Stimulated activated CD8-positive, alpha-beta memory T cell treated with anti-CD3 and anti-CD28 coated beads, Interleukin-15, amount 100 ng/mL, for 24 hours (primary cell): ENCODE results near the gene GOSR1.
"Not testable (repeated sequence)": the region's sequence is repeated elsewhere in the genome, so short reads cannot be mapped to it uniquely, and the experiment has no call there.

Source experiments
- DNase-seq: peaks from one replicate; pipeline ENCODE4 v3.0.0-alpha.2; 2020; ENCODE audit warnings: low read depth

GOSR1 gene

GRCh38 chr17:30563131-30563904 is 86.1 kb downstream of the GOSR1 start:
- DNase-seq = not testable (repeated sequence)

- not testable (repeated sequence) for DNase-seq
Observed at GRCh38 chr17:30563905-30564390, 86.7 kb downstream of the GOSR1 start.

DNA sequence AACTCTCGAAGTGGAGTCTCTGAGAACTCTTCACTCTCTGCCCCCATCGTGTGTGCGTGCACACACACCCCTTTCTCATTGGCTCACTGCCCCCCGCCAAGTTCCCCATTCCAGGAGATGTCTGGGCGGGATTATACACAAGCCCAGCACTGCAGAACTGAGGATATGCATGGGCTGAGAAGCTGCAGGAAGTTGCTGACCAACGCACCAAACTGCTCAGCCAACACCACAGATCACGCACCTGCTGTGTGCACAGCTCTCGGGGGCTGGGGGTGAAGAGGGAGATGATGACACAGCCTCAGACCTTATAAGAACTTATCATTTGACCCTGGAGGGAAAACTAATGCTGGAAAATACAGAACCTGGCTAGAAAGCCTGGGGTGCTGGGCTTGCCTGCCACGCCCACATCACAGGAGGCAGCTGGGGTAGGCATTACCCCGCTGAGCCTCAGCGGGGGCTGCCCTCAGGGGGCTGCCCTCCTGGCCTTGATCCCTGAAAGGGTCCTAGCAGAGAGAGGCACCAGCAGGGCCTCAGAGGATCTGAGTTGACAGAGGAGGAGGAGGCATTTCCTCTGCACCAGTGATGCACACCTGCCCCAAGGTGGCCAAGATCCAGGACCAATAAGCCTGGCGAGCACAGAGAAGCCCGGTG is 87.3 kb downstream of the GOSR1 start:
- not testable (repeated sequence) for DNase-seq

DNA sequence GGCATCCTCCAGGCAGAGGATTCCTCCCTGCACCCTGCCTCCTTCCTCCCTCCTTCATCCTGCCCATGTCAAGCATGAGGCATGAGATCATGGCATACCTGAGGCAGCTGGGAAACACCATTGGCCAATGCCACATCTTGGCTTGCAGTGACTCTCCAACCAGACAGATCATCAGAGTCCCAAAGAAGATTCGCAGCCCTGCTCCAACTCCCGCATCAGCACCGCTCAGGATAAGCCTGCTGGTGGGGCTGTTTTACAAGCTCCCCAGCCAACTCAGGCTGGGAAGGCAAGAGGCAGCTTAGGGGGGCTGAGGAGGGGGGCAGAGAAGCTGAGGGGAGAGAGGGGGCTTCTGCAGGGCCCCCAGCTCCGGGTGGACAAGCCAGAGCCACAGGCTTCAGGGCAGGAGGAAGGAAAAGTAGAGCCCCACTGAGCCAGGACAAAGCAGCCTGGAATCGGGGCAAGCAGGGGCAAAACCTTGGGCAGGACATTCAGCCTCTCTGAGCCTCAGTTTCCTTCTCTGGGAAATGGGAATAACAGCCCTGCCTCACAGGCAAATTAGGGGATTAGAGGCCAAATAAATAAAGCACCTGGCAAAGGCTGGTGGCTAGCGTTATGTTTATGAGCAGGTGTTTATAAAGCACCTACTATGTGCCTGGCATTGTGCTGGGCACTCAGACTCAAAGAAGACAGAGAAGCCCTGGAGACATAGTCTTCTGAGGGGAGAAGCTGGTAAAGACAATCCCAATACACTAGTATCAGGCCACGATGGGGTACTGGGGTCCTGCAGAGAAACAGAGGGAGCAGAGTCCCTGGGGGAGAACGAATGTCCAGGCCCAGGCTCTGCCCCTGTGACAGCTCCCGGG is 88.1 kb downstream of the GOSR1 start:
- DNase-seq = no peak

DNA sequence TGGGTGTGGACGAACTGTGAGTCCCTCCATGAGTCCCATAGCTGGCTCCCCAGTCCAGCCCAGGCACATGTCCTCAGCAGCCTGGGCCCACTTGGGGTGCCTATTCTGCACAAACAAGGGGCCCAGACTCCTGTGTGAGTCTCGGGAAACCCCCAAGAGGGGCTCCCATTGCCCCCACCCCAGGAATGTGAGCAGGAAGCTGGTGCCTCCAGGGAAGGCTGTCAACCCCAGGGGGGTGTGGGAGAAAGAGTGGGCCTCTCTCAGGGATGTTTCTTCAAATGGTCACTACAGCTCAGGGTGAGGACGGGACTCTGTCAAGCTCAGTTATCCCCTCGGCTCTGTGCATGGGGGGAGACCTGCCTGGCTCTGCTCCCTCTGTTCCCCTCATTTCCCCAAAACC is 88.9 kb downstream of the GOSR1 start:
- DNase-seq = not testable (repeated sequence)

DNA sequence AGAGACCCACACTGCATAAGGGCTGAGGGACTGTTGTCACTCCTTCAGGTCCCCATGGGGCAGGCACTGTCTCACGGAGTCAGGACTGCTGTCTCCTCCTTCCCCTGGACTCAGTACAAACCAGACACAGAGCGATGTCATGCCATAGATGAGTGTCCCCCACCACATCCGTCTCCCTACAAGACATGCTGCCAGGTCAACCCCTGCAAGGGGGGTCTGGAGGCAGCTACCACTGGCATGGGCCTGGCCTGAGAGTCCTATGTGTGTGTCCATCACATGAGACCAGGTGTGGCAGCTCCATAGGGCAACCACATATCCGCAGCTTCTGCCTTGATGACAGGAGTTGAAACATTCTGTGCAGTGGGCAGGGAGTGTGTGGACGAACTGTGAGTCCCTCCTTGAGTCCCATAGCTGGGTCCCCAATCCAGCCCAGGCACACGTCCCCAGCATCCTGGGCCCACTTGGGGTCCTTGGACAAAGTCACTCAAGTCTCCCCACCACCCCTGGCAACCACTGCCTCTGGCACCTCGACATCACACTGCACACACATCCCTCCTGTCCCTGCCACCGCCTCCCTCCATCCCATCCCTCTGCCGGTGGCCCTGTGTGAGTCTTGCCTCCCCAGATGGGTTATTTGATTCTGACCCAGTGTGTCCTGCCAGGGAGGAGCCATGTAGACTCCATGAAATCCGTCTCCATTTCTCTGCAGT is 89.5 kb downstream of the GOSR1 start:
- DNase-seq = not testable (repeated sequence)

- no peak for DNase-seq
Observed at GRCh38 chr17:30567231-30568116, 90.3 kb downstream of the GOSR1 start.

- DNase-seq = no peak
Observed at GRCh38 chr17:30568117-30568430, 90.9 kb downstream of the GOSR1 start.

- DNase-seq = not testable (repeated sequence)
Observed at GRCh38 chr17:30569531-30570175, 92.4 kb downstream of the GOSR1 start.

- DNase-seq = no peak
Observed at GRCh38 chr17:30570191-30570590, 93.0 kb downstream of the GOSR1 start.

GRCh38 chr17:30570596-30571265 is 93.5 kb downstream of the GOSR1 start:
- no peak for DNase-seq

DNA sequence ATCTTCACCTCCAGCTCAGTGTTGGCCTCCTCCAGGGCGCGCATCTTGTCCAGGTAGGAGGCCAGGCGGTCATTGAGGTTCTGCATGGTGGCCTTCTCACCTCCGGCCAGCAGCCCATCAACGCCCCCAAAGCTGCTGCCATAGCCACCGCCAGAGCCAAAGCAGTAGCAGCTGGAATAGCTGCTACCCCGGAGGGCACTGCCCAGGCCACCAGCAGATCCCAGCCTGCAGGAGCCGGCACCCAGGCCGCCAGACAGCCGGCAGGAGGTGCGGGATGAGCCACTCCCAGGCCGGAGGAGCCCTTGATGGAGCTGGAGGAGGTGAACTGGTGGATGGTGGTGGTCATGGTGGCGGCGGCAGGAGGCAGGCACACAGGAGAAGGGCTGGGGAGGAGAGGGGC is 94.2 kb downstream of the GOSR1 start:
- not testable (repeated sequence) for DNase-seq

GRCh38 chr17:30571921-30572320 is 94.7 kb downstream of the GOSR1 start:
- DNase-seq = no peak

DNA sequence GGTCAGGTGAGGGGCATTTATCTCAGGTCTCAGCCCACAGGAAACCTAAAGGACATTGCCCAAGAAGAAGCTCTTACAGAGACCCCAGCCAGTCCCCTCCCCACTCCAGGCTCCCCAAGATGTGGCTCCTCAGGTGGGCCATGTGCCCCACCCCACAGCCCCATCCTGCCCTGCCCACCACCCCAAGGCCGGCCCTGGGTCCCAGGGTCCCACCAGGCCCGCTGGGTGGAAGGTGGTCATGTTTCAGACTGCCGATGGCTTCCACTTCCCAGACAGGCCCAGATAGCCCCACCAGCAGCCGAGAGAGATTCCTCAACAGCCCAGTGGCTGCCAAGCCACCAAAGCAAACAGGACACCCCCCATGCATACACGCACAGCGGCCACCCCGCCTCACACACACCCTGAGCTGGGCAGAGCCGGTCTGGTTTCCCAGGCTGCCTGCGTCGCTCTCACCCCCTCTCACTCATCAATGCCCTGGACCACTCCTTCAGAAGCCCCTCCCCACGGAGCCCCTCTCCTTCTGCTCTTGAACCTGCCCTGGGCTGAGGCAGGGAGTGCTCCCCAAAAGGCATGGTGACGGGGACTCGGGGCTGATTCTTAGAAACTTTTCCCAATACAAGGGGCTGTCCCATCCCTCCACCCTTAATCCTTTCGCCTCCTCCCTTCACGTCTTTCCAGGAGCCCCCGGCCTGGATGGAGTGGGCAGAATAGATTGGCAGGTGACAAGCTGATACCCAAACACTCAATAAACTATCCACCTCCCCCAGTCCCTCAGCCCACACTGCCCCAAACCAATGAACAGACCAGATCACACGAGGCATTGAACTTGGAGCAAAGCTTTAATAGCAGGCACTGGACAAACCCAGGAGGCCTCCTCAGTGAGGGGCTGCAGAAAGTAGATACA is 95.7 kb downstream of the GOSR1 start:
- DNase-seq = not testable (repeated sequence)

- no peak for DNase-seq
Observed at GRCh38 chr17:30573603-30574175, 96.5 kb downstream of the GOSR1 start.

DNA sequence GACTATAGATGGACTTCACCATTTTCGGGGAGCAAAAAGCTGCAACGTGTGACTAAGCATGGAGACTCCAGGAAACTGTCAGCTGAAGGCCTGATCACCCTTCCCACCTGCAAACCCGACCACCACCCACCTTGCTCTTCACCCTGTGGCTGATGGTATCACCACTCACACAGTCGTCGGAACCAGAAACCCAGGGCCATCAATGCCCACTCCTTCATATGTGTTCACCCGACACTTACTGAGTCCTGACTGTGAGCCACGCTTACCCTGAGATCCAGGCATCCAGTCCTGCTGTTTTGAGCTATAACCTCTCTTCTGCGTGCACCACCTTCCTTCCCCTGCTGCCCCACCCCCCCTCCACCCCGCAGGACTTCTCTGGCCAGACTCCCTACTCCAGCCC is 97.1 kb downstream of the GOSR1 start:
- not testable (repeated sequence) for DNase-seq

GRCh38 chr17:30574806-30575205 is 97.6 kb downstream of the GOSR1 start:
- DNase-seq = not testable (repeated sequence)

- DNase-seq = not testable (repeated sequence)
Observed at GRCh38 chr17:30575648-30576325, 98.6 kb downstream of the GOSR1 start.
